Subcutaneous abdominal adipose tissue (tissue), 5 donors: Measurements from ENCODE around the gene NAPA.

Experiments
- H3K27ac ChIP-seq: one replicate; pipeline ENCODE4 v1.7.0; 2013; ENCODE audit warnings: low read depth, mild to moderate bottlenecking, inconsistent platforms, low read length, moderate library complexity
- H3K27me3 ChIP-seq, 5 donors: one replicate each; pipeline ENCODE4 v1.7.0; 2013; ENCODE audit warnings: low read length in 5 of 5, inconsistent platforms in 1 of 5; ENCODE audit not compliant: control insufficient read depth in 5 of 5, insufficient read depth in 4 of 5
- H3K36me3 ChIP-seq, 5 donors: one replicate each; pipeline ENCODE4 v1.7.0; 2013; ENCODE audit warnings: low read length in 5 of 5; ENCODE audit not compliant: control insufficient read depth in 5 of 5, insufficient read depth in 5 of 5
- H3K4me1 ChIP-seq, 5 donors: one replicate each; pipeline ENCODE4 v1.7.0; 2013; ENCODE audit warnings: low read length in 5 of 5, mild to moderate bottlenecking in 3 of 5, moderate library complexity in 1 of 5; ENCODE audit not compliant: control insufficient read depth in 5 of 5, insufficient read depth in 5 of 5
- H3K4me3 ChIP-seq, 5 donors: one replicate each; pipeline ENCODE4 v1.7.0; 2013; ENCODE audit warnings: low read length in 5 of 5, low read depth in 1 of 5
- H3K9ac ChIP-seq, 5 donors: one replicate each; pipeline ENCODE4 v1.7.0; 2013; ENCODE audit warnings: low read length in 5 of 5, mild to moderate bottlenecking in 4 of 5, moderate library complexity in 3 of 5
- H3K9me3 ChIP-seq, 5 donors: one replicate each; pipeline ENCODE4 v1.7.0; 2013; ENCODE audit warnings: low read length in 5 of 5; ENCODE audit not compliant: control insufficient read depth in 5 of 5
- donor health status: healthy.
- donor health status: healthy.
- donor health status: healthy.
- donor health status: healthy.
- donor health status: healthy.

Gene NAPA

GRCh38 chr19:47506459-47506858, 8.4 kb downstream of the NAPA start:
- Histone ChIP-seq H3K9ac (peak overlapping the region in 1 of 5 donors; percentile 8), H3K4me3 (no peak overlapping the region), H3K4me1 (peaks cover 24 to 60% (median 54%) of the 10 kb centered on the region in 5 donors), H3K27ac (no peak overlapping the region), H3K9me3 (no peaks in the 10 kb centered on the region), H3K27me3 (no peaks in the 10 kb centered on the region), H3K36me3 (peaks cover 3 to 36% (median 21%) of the 10 kb centered on the region in 5 donors)

- Histone ChIP-seq H3K27me3 (no peaks in the 10 kb centered on the region), H3K9ac (no peak overlapping the region), H3K4me1 (peaks cover 16 to 54% (median 48%) of the 10 kb centered on the region in 5 donors), H3K36me3 (peaks cover 3 to 42% (median 31%) of the 10 kb centered on the region in 5 donors), H3K4me3 (no peak overlapping the region), H3K27ac (no peak overlapping the region), H3K9me3 (no peaks in the 10 kb centered on the region)
These were observed 9.4 kb downstream of the NAPA start for GRCh38 chr19:47505506-47505905.

DNA sequence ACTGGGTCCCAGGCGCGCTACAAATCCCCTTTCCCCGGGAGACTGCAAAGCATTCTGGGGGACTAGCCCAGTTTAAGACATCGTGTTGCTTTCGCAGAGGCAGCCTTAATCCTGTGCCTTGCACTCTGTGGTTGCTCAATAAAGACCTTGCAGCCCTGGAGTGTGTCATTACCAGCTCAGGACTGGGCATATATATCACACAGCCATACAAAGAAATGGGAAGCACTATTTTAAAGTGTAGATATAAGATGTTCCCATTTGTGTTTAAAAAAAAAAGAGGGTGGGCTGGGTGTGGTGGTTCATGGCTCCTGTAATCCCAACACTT, 11.1 kb downstream of the NAPA start:
- H3K4me1 ChIP-seq = peaks cover 7 to 40% (median 35%) of the 10 kb centered on the region in 5 donors
- H3K36me3 ChIP-seq = peaks cover 3 to 57% (median 46%) of the 10 kb centered on the region in 5 donors
- no peak overlapping the region for H3K4me3 ChIP-seq
- H3K27ac ChIP-seq = no peak overlapping the region
- no peak overlapping the region for H3K9ac ChIP-seq
- no peaks in the 10 kb centered on the region for H3K9me3 ChIP-seq
- H3K27me3 ChIP-seq = no peaks in the 10 kb centered on the region

GRCh38 chr19:47503130-47503825, 11.6 kb downstream of the NAPA start:
- Histone ChIP-seq H3K9me3 (no peaks in the 10 kb centered on the region), H3K4me3 (no peak overlapping the region), H3K27ac (no peak overlapping the region), H3K36me3 (peaks cover 3 to 62% (median 51%) of the 10 kb centered on the region in 5 donors), H3K4me1 (peaks cover 7 to 35% (median 30%) of the 10 kb centered on the region in 5 donors), H3K9ac (no peak overlapping the region), H3K27me3 (no peaks in the 10 kb centered on the region)

DNA sequence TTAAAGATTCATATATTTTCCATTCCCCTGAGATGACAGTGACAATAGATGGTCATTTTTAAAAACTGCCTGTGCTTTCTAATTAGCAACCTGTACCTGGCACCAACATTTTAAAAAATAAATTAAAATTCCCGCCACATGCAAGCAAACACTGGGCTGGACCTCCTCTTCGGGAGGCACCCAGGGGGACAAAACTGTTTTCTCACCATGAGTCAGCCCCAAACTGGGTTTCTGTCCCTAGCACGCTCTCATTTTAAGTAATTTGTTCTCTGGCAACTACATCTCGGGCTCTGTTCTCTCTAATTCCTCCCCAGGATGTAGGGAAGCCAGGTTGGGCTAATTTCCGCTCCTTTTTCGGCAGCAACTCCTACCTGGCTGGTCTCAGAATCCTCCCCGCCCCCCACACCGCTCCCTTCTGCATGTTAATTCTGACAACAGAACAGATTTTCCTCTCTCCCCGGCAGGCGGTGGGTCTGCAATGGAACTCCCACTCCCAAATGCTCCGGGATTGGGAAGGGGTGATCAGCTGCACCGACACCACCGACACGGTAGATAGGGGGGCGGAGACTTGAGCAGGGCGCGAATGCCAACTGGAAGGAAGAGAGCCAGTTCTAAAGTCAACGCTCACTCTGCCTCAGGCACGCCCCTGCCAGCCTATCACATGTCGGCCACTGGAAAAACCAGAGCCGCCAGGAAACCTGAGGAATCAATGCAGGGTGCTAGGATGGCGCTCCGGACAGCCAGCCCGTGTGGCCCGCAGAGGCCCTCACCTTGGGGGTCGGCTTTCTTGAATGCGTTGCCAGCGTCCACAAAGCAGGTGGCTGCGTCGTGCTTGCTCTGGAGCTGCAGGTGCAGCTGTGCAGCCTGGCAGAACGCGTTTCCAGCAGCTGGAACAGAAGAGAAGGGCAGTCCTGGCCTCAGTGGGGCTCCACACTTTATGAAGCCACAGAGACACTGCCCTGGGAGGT, 14.7 kb downstream of the NAPA start:
- Histone ChIP-seq H3K4me1 (peaks cover 0 to 14% (median 6%) of the 10 kb centered on the region in 5 donors), H3K9me3 (no peaks in the 10 kb centered on the region), H3K27me3 (no peaks in the 10 kb centered on the region), H3K4me3 (no peak overlapping the region), H3K9ac (no peak overlapping the region), H3K36me3 (peaks cover 3 to 84% (median 78%) of the 10 kb centered on the region in 5 donors), H3K27ac (no peak overlapping the region)

- peaks cover 3 to 90% (median 82%) of the 10 kb centered on the region in 5 donors for H3K36me3 ChIP-seq
- H3K4me3 ChIP-seq = no peak overlapping the region
- H3K9ac ChIP-seq = no peak overlapping the region
- H3K27me3 ChIP-seq = no peaks in the 10 kb centered on the region
- H3K9me3 ChIP-seq = no peaks in the 10 kb centered on the region
- no peak overlapping the region for H3K27ac ChIP-seq
- peaks cover 0 to 20% (median 6%) of the 10 kb centered on the region in 5 donors for H3K4me1 ChIP-seq
These were observed 15.5 kb downstream of the NAPA start for GRCh38 chr19:47499371-47499770.

DNA sequence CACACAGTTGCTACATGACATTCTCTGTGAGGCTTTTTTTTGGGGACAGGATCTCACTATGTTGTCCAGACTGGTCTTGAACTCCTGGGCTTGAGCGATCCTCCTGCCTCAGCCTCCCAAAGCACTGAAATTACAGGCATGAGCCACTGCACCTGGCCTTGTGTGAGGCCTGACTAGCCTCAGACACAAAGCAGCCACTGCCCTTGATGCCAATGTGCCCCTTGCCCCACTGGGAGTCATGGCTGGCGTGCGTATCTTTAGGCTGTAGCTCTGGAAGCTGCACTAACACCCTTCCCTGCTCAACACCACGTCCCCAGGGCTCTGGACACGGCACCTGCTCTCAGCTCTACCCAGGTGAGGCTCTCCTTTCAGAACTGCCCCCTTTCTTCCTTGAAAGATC, 16.3 kb downstream of the NAPA start:
- Histone ChIP-seq H3K36me3 (peaks cover 3 to 91% (median 81%) of the 10 kb centered on the region in 5 donors), H3K9ac (no peak overlapping the region), H3K27ac (no peak overlapping the region), H3K4me3 (no peak overlapping the region), H3K27me3 (no peaks in the 10 kb centered on the region), H3K4me1 (peaks cover 0 to 15% (median 6%) of the 10 kb centered on the region in 5 donors), H3K9me3 (no peaks in the 10 kb centered on the region)

- H3K9ac ChIP-seq = no peak overlapping the region
- no peaks in the 10 kb centered on the region for H3K27me3 ChIP-seq
- H3K4me1 ChIP-seq = peaks cover 0 to 12% (median 6%) of the 10 kb centered on the region in 5 donors
- H3K36me3 ChIP-seq = peaks cover 3 to 91% (median 81%) of the 10 kb centered on the region in 5 donors
- H3K4me3 ChIP-seq = no peak overlapping the region
- H3K27ac ChIP-seq = no peak overlapping the region
- H3K9me3 ChIP-seq = no peaks in the 10 kb centered on the region
These were observed 16.9 kb downstream of the NAPA start for GRCh38 chr19:47497821-47498520.

DNA sequence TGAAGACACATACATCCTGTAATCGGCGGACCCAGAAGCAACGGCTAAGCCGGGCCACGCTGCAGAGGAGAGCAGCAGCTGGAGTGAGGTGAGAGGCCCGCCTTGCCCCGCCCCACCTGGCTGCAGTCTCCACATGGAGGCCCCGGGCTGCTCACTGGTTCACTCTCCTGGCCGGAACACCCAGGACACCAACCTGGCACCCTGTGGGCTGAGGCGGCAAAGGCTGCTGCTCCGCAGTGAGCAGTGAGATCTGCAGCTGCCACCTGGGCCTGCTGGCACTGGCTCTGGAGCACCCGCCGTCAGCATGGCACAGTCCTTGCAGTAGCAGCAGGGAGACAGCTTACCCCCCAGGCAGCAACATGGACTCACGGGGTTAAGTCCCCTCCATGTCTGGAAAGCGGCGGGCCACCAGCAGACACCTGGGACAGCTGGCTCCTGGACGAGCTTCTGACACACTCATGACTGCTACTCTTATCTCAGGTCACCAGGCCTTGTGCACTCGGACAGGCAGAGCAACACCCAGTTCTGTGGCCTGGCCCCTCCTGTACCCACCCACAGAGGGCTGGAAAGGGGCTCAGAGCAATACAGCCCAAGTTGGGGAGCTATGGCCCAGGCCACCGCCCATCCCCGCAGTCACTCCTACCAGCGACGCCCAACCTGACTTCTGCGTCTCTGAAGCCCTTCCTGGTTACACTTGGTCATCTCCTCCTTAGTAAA, 17.7 kb downstream of the NAPA start:
- no peak overlapping the region for H3K27ac ChIP-seq

More for the DNA sequence above, 17.7 kb downstream of the NAPA start:
- H3K9ac ChIP-seq = no peak overlapping the region
- peaks cover 0 to 91% (median 82%) of the 10 kb centered on the region in 5 donors for H3K36me3 ChIP-seq
- no peaks in the 10 kb centered on the region for H3K27me3 ChIP-seq
- H3K4me1 ChIP-seq = peaks cover 0 to 12% (median 6%) of the 10 kb centered on the region in 5 donors
- no peak overlapping the region for H3K4me3 ChIP-seq
- no peaks in the 10 kb centered on the region for H3K9me3 ChIP-seq
